Pancreas (tissue), 10 donors: ENCODE data around the gene PRPF8. TPM values are rescaled to one million over a fixed set of nuclear protein-coding genes. Genes with fewer than 3 reads are reported as not detected.

Experiments
- ATAC-seq, 4 donors: fragments of 200-7000 bp; cut with Tn5 transposase; one replicate each; pipeline versions ENCODE4 v1.8.0 to v1.9.1; 2020; ENCODE audit warnings: mild to moderate bottlenecking in 4 of 4, moderate library complexity in 4 of 4
- DNase-seq, 6 donors: peaks; one replicate each; pipeline ENCODE4 v3.0.0-alpha.2; 2020
- FAIRE-seq: peaks from 2 replicates; lab custom pipeline; 2012; peaks lifted over from hg19 to GRCh38; lab: Jason Lieb, UNC
- H3K27ac ChIP-seq, 4 donors: fragments of 200-600 bp; sonication (generic); 1 replicate in 3 of 4; 2 replicates in 1 of 4; pipeline versions ENCODE4 v1.5.0 to v1.8.0; 2020
- H3K27me3 ChIP-seq, 4 donors: fragments of 200-600 bp; one replicate each; pipeline ENCODE4 v1.8.0; 2021
- H3K36me3 ChIP-seq, 3 donors: fragments of 200-600 bp; sonication (generic) in 1 of 3; one replicate each; pipeline versions ENCODE4 v1.5.0 to v1.8.0; 2020 to 2021
- H3K4me1 ChIP-seq, 3 donors: fragments of 200-600 bp; one replicate each; pipeline ENCODE4 v1.8.0; 2021
- H3K4me3 ChIP-seq, 4 donors: fragments of 200-600 bp; sonication (generic) in 2 of 4; one replicate each; pipeline versions ENCODE4 v1.5.0 to v1.8.0; 2020 to 2021
- H3K9me3 ChIP-seq, 4 donors: fragments of 200-600 bp; one replicate each; pipeline ENCODE4 v1.8.0; 2021
- WGBS, 2 donors: extraction: QIAGEN DNeasy Blood & Tissue Kit; methylation state at CpG; one replicate each; pipeline ENCODE4 v1.1.7; 2013; 5-methylcytosine and 5-hydroxymethylcytosine counted together
- intact Hi-C, 3 donors: fragments of 100-400 bp; cut with DNase I; formaldehyde crosslinking; loops; one replicate each; pipeline versions ENCODE4 v1.11.1 to v1.14.2; 2022
- polyA plus RNA-seq, 2 donors: library from polyadenylated mRNA; stranded (reverse); fragments of 200-250 nt; gene quantifications; one replicate each; pipeline ENCODE4 v1.2.3, GENCODE V29; 2013
- total RNA-seq, 6 donors: library from RNA; stranded (reverse); fragmentation: NEBNext Ultra II Directional in 4 of 6; extraction: Animal tissue kit (Norgen Biotek cat#: 25700) in 4 of 6; gene quantifications; one replicate each; pipeline versions ENCODE4 v1.2.1 to v1.2.4, GENCODE V29; 2021 to 2023
- TF ChIP-seq, protein P1 (sequence below), 4 donors: fragments of 200-600 bp; sonication (generic) in 3 of 4; IDR thresholded peaks; one replicate each; pipeline versions ENCODE4 v1.5.0 to v1.8.0; 2021; ENCODE audit warnings: antibody characterized with exemption in 4 of 4
- donor health status: healthy with polysubstance abuse.
- donor health status: DM: no; HTN: no; CAD: no; lungs with moderate emphysema.
- donor health status: DM: no; HTN: no; CAD: no.
- donor health status: control.
- donor health status: control.
- donor health status: Bipolar disorder and iron deficiency.
- donor health status: DM: yes; HTN: yes; CAD: no.
- donor health status: DM: no; HTN: no; CAD: no.
- donor health status: DM: no; HTN: no; CAD: no.
- donor health status: DM: yes; HTN: yes; CAD: no.

Gene PRPF8
- total and polyA plus RNA-seq, 8 donors, result 78.9 to 129 (median 97.7) TPM

DNA sequence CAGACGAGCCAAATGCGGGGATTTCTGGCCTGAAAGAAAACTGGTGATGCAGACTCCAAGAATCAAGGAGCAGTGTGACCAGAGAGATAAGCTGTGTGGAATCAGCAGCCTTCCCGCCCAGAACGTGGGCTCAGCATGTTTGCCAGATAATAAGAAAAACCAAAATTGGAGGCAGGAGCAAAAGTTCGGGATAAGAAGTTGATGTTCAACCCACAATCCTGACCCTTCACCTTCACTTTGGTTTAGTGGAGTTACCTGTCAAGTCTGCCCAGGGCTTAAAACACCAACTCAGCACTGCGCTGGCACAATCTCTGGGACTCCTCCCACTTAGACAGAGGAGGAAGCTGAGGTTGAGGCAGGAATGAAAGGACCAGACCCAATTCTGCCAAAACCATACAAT is 59.1 kb downstream of the PRPF8 start:
- 84 to 90% methylated on average over 6 of the region's 6 CpGs for WGBS, 2 donors
- intact Hi-C loops, result no loop called here
- H3K27me3 ChIP-seq, result no peaks in the 10 kb centered on the region
- H3K27ac ChIP-seq, result no peak overlapping the region
- ATAC-seq, result no peak
- H3K4me1 ChIP-seq, result peaks cover 0 to 5% (median 4%) of the 10 kb centered on the region in 3 donors
- no peak overlapping the region for H3K4me3 ChIP-seq
- no peaks in the 10 kb centered on the region for H3K9me3 ChIP-seq
- H3K36me3 ChIP-seq, result no peaks in the 10 kb centered on the region
- FAIRE-seq, result no peak
- TF ChIP-seq, protein P1, sequence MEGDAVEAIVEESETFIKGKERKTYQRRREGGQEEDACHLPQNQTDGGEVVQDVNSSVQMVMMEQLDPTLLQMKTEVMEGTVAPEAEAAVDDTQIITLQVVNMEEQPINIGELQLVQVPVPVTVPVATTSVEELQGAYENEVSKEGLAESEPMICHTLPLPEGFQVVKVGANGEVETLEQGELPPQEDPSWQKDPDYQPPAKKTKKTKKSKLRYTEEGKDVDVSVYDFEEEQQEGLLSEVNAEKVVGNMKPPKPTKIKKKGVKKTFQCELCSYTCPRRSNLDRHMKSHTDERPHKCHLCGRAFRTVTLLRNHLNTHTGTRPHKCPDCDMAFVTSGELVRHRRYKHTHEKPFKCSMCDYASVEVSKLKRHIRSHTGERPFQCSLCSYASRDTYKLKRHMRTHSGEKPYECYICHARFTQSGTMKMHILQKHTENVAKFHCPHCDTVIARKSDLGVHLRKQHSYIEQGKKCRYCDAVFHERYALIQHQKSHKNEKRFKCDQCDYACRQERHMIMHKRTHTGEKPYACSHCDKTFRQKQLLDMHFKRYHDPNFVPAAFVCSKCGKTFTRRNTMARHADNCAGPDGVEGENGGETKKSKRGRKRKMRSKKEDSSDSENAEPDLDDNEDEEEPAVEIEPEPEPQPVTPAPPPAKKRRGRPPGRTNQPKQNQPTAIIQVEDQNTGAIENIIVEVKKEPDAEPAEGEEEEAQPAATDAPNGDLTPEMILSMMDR (IDR thresholded peaks at IDR 0.05), result no peak
- DNase-seq, result no peak

- H3K27ac ChIP-seq, result no peak overlapping the region
These were observed 59.6 kb downstream of the PRPF8 start for GRCh38 chr17:1625053-1625452.

GRCh38 chr17:1624650-1625049 is 60.0 kb downstream of the PRPF8 start:
- no peak for FAIRE-seq
- no peak for ATAC-seq

More at GRCh38 chr17:1625053-1625452, 59.6 kb downstream of the PRPF8 start:
- WGBS, 2 donors, result 88 to 90% methylated on average over 14 of the region's 14 CpGs
- Histone ChIP-seq H3K4me3 (no peak overlapping the region), H3K36me3 (no peaks in the 10 kb centered on the region), H3K9me3 (no peaks in the 10 kb centered on the region), H3K27me3 (no peaks in the 10 kb centered on the region), H3K4me1 (peaks cover 0 to 5% (median 4%) of the 10 kb centered on the region in 3 donors)
- no peak for FAIRE-seq
- no peak for DNase-seq
- intact Hi-C loops, result no loop called here
- no peak for ATAC-seq
- TF ChIP-seq, protein P1 (IDR thresholded peaks at IDR 0.05), result no peak

DNA sequence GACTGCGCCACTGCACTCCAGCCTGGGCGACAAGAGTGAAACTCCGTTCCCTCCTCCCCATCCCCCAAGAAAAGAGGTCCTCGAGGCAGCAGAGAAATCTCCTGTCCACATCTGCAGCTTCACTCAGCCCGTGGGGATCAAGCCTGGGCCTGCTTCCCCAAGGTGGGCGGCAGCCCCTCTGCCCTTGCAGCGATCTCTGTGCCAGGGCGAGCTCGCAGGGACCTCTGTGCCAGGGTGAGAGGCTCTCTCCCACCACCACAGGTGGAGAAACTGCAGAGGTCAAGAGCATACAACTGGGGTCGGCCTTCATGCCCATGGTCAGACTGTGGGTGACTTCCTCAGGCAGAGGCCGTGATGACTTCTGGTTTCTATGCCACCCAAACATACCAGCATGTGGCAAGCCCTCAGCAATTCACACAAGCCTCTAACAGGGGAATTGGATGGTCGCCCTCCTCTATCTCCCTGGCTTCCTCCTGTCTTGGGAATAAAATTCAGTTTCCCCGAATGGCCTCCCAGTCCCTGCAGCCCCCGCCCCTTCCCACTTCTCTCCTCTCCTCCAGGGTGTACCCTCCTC is 61.5 kb downstream of the PRPF8 start:
- Histone ChIP-seq H3K9me3 (no peaks in the 10 kb centered on the region), H3K27me3 (no peaks in the 10 kb centered on the region), H3K4me3 (no peak overlapping the region), H3K36me3 (no peaks in the 10 kb centered on the region), H3K27ac (no peak overlapping the region), H3K4me1 (peaks cover 0 to 5% (median 0%) of the 10 kb centered on the region in 3 donors)
- TF ChIP-seq, protein P1 (IDR thresholded peaks at IDR 0.05), result no peak
- DNase-seq (peak in 1 of 6 donors; percentile 50), FAIRE-seq (no peak), ATAC-seq (no peak)
- 94 to 95% methylated on average over 14 of the region's 14 CpGs for WGBS, 2 donors
- intact Hi-C loops, result no loop called here

More at GRCh38 chr17:1624650-1625049, 60.0 kb downstream of the PRPF8 start:
- no peak overlapping the region for H3K27ac ChIP-seq
- TF ChIP-seq, protein P1 (IDR thresholded peaks at IDR 0.05), result no peak
- intact Hi-C loops, result no loop called here
- DNase-seq, result no peak
- 86 to 89% methylated on average over 12 of the region's 12 CpGs for WGBS, 2 donors
- no peaks in the 10 kb centered on the region for H3K9me3 ChIP-seq
- no peaks in the 10 kb centered on the region for H3K36me3 ChIP-seq
- peaks cover 0 to 5% (median 2%) of the 10 kb centered on the region in 3 donors for H3K4me1 ChIP-seq
- no peaks in the 10 kb centered on the region for H3K27me3 ChIP-seq
- no peak overlapping the region for H3K4me3 ChIP-seq

GRCh38 chr17:1621273-1621954 is 63.3 kb downstream of the PRPF8 start:
- H3K9me3 ChIP-seq, result no peaks in the 10 kb centered on the region
- DNase-seq (no peak), ATAC-seq (peak in 1 of 4 donors; percentile 6), FAIRE-seq (no peak)
- H3K36me3 ChIP-seq, result no peaks in the 10 kb centered on the region
- TF ChIP-seq, protein P1 (IDR thresholded peaks at IDR 0.05), result no peak
- 78 to 79% methylated on average over 18 to 22 of the region's 22 CpGs for WGBS, 2 donors
- intact Hi-C loops, result no loop called here
- H3K4me1 ChIP-seq, result no peaks in the 10 kb centered on the region
- no peaks in the 10 kb centered on the region for H3K27me3 ChIP-seq
- no peak overlapping the region for H3K27ac ChIP-seq
- no peak overlapping the region for H3K4me3 ChIP-seq
